Measurements from ENCODE around the gene TSPEAR. TPM values are rescaled to one million over a fixed set of nuclear protein-coding genes. Genes with fewer than 3 reads are reported as not detected.
A peak's percentile ranks its signal among the peaks of the same experiment; 100 is the strongest.

Gene TSPEAR
- total RNA-seq, 1 experiment from 2014 or later, result 0.32 TPM

- DNase-seq, result no peak
- BruUV-seq (replicated peaks), result no TSS peak
- peaks cover 6% of the 10 kb centered on the region for H3K9me3 Mint-ChIP-seq (ENCODE audit: unreplicated experiment)
- no peaks in the 10 kb centered on the region for H3K27me3 ChIP-seq (replicated peaks; ENCODE audit: control insufficient read depth, insufficient read depth, low read length)
- CTCF ChIA-PET, result interaction anchor here (1.2 kb wide), 1 partner anchor 9 kb away, joined by 3 read pairs; no protein-coding TSS in a partner anchor
- TF ChIP-seq CTCF (IDR thresholded peaks at IDR 0.05; ENCODE audit: insufficient read depth in 1 of 2, low read depth in 1 of 2, low read length in 1 of 2, severe bottlenecking in 1 of 2, unreplicated experiment in 1 of 2), result no peak
- intact Hi-C loops (cut with micrococcal nuclease; ENCODE audit: unreplicated experiment), result no loop called here
- H3K4me1 Mint-ChIP-seq (ENCODE audit: low read depth, unreplicated experiment), result peaks cover 6% of the 10 kb centered on the region
- H3K36me3 ChIP-seq (ENCODE audit: control insufficient read depth, insufficient read depth, low read length), result no peaks in the 10 kb centered on the region; the same call in 1 of the 2 replicates
- peaks cover 8% of the 10 kb centered on the region; the same call in 1 of the 2 replicates for H3K9me3 ChIP-seq
- H3K4me3 ChIP-seq (ENCODE audit: low read depth, low read length), result no peak overlapping the region
- H3K4me3 Mint-ChIP-seq (ENCODE audit: unreplicated experiment), result no peak overlapping the region
- H3K27ac Mint-ChIP-seq (ENCODE audit: unreplicated experiment), result peak overlapping the region; percentile 69
- POLR2A ChIA-PET, result no interaction called here
- H3K27me3 Mint-ChIP-seq (ENCODE audit: insufficient read depth, unreplicated experiment), result no peaks in the 10 kb centered on the region
- peaks cover 17% of the 10 kb centered on the region for H3K4me1 ChIP-seq
- H3K36me3 Mint-ChIP-seq (ENCODE audit: insufficient read depth, unreplicated experiment), result peaks cover 12% of the 10 kb centered on the region
These were observed 226.7 kb downstream of the TSPEAR start for GRCh38 chr21:44484498-44485253.

GRCh38 chr21:44483288-44484237 is 227.8 kb downstream of the TSPEAR start:
- peaks cover 8% of the 10 kb centered on the region; the same call in 1 of the 2 replicates for H3K9me3 ChIP-seq
- intact Hi-C loops (cut with micrococcal nuclease; ENCODE audit: unreplicated experiment), result loop anchor here (2.0 kb wide), 1 partner anchor 145 kb away; the partner anchor contains the start of gene CFAP410
- Mint-ChIP-seq H3K4me1 (ENCODE audit: low read depth, unreplicated experiment) (peaks cover 6% of the 10 kb centered on the region), H3K36me3 (ENCODE audit: insufficient read depth, unreplicated experiment) (peaks cover 12% of the 10 kb centered on the region), H3K27me3 (ENCODE audit: insufficient read depth, unreplicated experiment) (no peaks in the 10 kb centered on the region), H3K4me3 (ENCODE audit: unreplicated experiment) (no peak overlapping the region), H3K9me3 (ENCODE audit: unreplicated experiment) (peaks cover 6% of the 10 kb centered on the region), H3K27ac (ENCODE audit: unreplicated experiment) (peak overlapping the region; percentile 69)
- H3K4me3 ChIP-seq (ENCODE audit: low read depth, low read length), result no peak overlapping the region
- TSS peak; percentile 91 for BruUV-seq (replicated peaks)
- ChIA-PET POLR2A (no interaction called here), CTCF (interaction anchor here (1.2 kb wide), 1 partner anchor 10 kb away, joined by 3 read pairs; no protein-coding TSS in a partner anchor)
- H3K27me3 ChIP-seq (replicated peaks; ENCODE audit: control insufficient read depth, insufficient read depth, low read length), result no peaks in the 10 kb centered on the region
- H3K36me3 ChIP-seq (ENCODE audit: control insufficient read depth, insufficient read depth, low read length), result no peaks in the 10 kb centered on the region; the same call in 1 of the 2 replicates
- no peak for TF ChIP-seq CTCF (IDR thresholded peaks at IDR 0.05; ENCODE audit: insufficient read depth in 1 of 2, low read depth in 1 of 2, low read length in 1 of 2, severe bottlenecking in 1 of 2, unreplicated experiment in 1 of 2)
- H3K4me1 ChIP-seq, result peaks cover 17% of the 10 kb centered on the region
- DNase-seq, result no peak

All from Caco-2 (cell line).